ENCODE results near the gene PPM1L. TPM values are rescaled to one million over a fixed set of nuclear protein-coding genes. Genes with fewer than 3 reads are reported as not detected.

Gene PPM1L
- total RNA-seq, 4 donors from 2014 or later = 31.5 to 40.2 (median 34.0) TPM

GRCh38 chr3:160893207-160893606 lies 137.2 kb downstream of the PPM1L start:
- H3K9me3 ChIP-seq = no peaks in the 10 kb centered on the region
- no peak overlapping the region for H3K4me3 ChIP-seq
- no peak overlapping the region for H3K27ac ChIP-seq
- no peak for DNase-seq (ENCODE audit: low spot score in 2 of 2)
- H3K36me3 ChIP-seq = no peaks in the 10 kb centered on the region
- no peak for TF ChIP-seq POLR2A (IDR thresholded peaks at IDR 0.05)
- TF ChIP-seq CTCF (IDR thresholded peaks at IDR 0.05) = no peak
- no peak for TF ChIP-seq EP300 (IDR thresholded peaks at IDR 0.05)
- no peak for TF ChIP-seq POLR2AphosphoS5 (IDR thresholded peaks at IDR 0.05)
- H3K27me3 ChIP-seq = no peaks in the 10 kb centered on the region
- H3K4me1 ChIP-seq = no peaks in the 10 kb centered on the region

- no peak for DNase-seq (ENCODE audit: low spot score in 2 of 2)
- no peak overlapping the region for H3K4me3 ChIP-seq
- 94% methylated on average over 2 of the region's 2 CpGs for WGBS
- no peak for TF ChIP-seq POLR2AphosphoS5 (IDR thresholded peaks at IDR 0.05)
- no peak for TF ChIP-seq CTCF (IDR thresholded peaks at IDR 0.05)
- no peak for TF ChIP-seq POLR2A (IDR thresholded peaks at IDR 0.05)
- TF ChIP-seq EP300 (IDR thresholded peaks at IDR 0.05) = no peak
- H3K36me3 ChIP-seq = no peaks in the 10 kb centered on the region
- H3K27ac ChIP-seq = no peak overlapping the region
- no peaks in the 10 kb centered on the region for H3K4me1 ChIP-seq
- no peaks in the 10 kb centered on the region for H3K9me3 ChIP-seq
- no peaks in the 10 kb centered on the region for H3K27me3 ChIP-seq
These were observed 148.7 kb downstream of the PPM1L start for GRCh38 chr3:160904691-160905090.

DNA sequence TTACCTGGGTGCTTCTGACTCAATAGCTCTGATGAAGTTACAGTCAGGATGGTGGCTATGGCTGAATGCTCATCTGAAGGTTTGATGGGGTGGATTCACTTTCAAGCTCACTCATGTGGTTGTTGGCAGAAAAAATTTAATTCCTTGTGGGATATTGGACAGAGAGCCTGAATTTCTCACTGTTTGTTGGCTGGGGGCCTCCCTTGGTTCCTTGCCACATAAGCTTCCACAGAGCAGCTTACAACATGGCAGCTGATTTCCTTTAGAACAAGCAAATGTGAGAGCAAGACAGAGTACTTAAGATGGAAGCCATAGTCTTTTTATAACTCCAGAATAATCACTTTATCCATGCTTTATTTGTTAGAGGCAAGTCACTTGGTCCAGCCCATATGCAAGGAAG lies 150.6 kb downstream of the PPM1L start:
- H3K27me3 ChIP-seq = no peaks in the 10 kb centered on the region
- H3K9me3 ChIP-seq = no peaks in the 10 kb centered on the region
- DNase-seq (ENCODE audit: low spot score in 2 of 2) = no peak
- TF ChIP-seq POLR2A (IDR thresholded peaks at IDR 0.05) (no peak), EP300 (IDR thresholded peaks at IDR 0.05) (no peak), CTCF (IDR thresholded peaks at IDR 0.05) (no peak), POLR2AphosphoS5 (IDR thresholded peaks at IDR 0.05) (no peak)
- no peak overlapping the region for H3K4me3 ChIP-seq
- H3K4me1 ChIP-seq = no peaks in the 10 kb centered on the region
- H3K27ac ChIP-seq = no peak overlapping the region
- no peaks in the 10 kb centered on the region for H3K36me3 ChIP-seq

- Histone ChIP-seq H3K4me3 (no peak overlapping the region), H3K4me1 (no peaks in the 10 kb centered on the region), H3K27ac (no peak overlapping the region), H3K9me3 (no peaks in the 10 kb centered on the region), H3K36me3 (no peaks in the 10 kb centered on the region), H3K27me3 (no peaks in the 10 kb centered on the region)
- DNase-seq (ENCODE audit: low spot score in 2 of 2) = no peak
- WGBS = 31% methylated on average over 3 of the region's 3 CpGs
- TF ChIP-seq CTCF (IDR thresholded peaks at IDR 0.05) = no peak
- TF ChIP-seq POLR2AphosphoS5 (IDR thresholded peaks at IDR 0.05) = no peak
- no peak for TF ChIP-seq POLR2A (IDR thresholded peaks at IDR 0.05)
- no peak for TF ChIP-seq EP300 (IDR thresholded peaks at IDR 0.05)
These were observed 153.9 kb downstream of the PPM1L start for GRCh38 chr3:160909917-160910316.

DNA sequence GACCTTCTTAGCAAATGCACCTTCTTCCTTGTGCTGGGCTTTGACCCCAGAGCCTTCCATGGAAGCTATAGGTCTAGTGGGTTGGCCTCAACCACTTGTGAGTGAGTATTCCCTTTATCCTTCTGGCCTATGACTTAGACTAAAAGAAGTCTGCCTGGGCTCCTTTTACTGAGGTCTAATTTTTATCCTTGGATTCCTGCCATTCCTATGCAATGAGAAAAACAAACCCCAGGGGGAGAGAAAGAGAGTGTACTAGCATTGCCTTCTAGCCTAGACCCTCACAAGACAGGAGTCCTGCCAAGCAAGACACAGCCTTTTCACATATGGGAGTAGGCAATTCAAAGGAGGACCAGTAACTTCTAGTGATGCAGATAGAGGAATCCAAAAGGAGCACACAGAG lies 155.4 kb downstream of the PPM1L start:
- Histone ChIP-seq H3K4me3 (no peak overlapping the region), H3K27me3 (no peaks in the 10 kb centered on the region), H3K36me3 (no peaks in the 10 kb centered on the region), H3K9me3 (no peaks in the 10 kb centered on the region), H3K4me1 (no peaks in the 10 kb centered on the region), H3K27ac (no peak overlapping the region)
- DNase-seq (ENCODE audit: low spot score in 2 of 2) = no peak
- TF ChIP-seq POLR2A (IDR thresholded peaks at IDR 0.05) (no peak), EP300 (IDR thresholded peaks at IDR 0.05) (no peak), CTCF (IDR thresholded peaks at IDR 0.05) (no peak), POLR2AphosphoS5 (IDR thresholded peaks at IDR 0.05) (no peak)

Measured in suprapubic skin (tissue), 4 donors.